Mesothelial cell of epicardium (in vitro differentiated cells): Measurements from ENCODE around the gene RRP1. TPM values are rescaled to one million over a fixed set of nuclear protein-coding genes. Genes with fewer than 3 reads are reported as not detected.
"Not testable (repeated sequence)": the region's sequence is repeated elsewhere in the genome, so short reads cannot be mapped to it uniquely, and the experiment has no call there.

Experiments used
- DNase-seq, 2 experiments: peaks; one replicate each; pipeline ENCODE4 v3.0.0; 2021; ENCODE audit warnings: low spot score in 2 of 2; ENCODE audit not compliant: unreplicated experiment in 2 of 2
- H3K27ac Mint-ChIP-seq: 2 replicates; pipeline ENCODE4 v1.8.0; 2021; ENCODE audit warnings: mixed read lengths
- H3K27me3 Mint-ChIP-seq: 2 replicates; pipeline ENCODE4 v1.8.0; 2021; ENCODE audit warnings: low read depth, mixed read lengths
- H3K36me3 Mint-ChIP-seq: 2 replicates; pipeline ENCODE4 v1.8.0; 2021; ENCODE audit warnings: mixed read lengths
- H3K4me1 Mint-ChIP-seq: 2 replicates; pipeline ENCODE4 v1.8.0; 2021; ENCODE audit warnings: mixed read lengths
- H3K4me3 Mint-ChIP-seq: 2 replicates; pipeline ENCODE4 v1.8.0; 2021; ENCODE audit warnings: mild to moderate bottlenecking, moderate library complexity, mixed read lengths
- H3K9me3 Mint-ChIP-seq: 2 replicates; pipeline ENCODE4 v1.8.0; 2021; ENCODE audit warnings: mixed read lengths
- total RNA-seq: library from RNA; stranded (reverse); gene quantifications from 3 replicates; pipeline ENCODE4 v1.2.1, GENCODE V29; 2021
- TF ChIP-seq, protein P1 (sequence below): fragments of 200-600 bp; sonication (generic); IDR thresholded peaks from one replicate; pipeline ENCODE4 v1.5.0; 2021; ENCODE audit warnings: antibody characterized with exemption; ENCODE audit not compliant: unreplicated experiment

Gene RRP1
- total RNA-seq, 1 donor from 2014 or later = 44.5 TPM

DNA sequence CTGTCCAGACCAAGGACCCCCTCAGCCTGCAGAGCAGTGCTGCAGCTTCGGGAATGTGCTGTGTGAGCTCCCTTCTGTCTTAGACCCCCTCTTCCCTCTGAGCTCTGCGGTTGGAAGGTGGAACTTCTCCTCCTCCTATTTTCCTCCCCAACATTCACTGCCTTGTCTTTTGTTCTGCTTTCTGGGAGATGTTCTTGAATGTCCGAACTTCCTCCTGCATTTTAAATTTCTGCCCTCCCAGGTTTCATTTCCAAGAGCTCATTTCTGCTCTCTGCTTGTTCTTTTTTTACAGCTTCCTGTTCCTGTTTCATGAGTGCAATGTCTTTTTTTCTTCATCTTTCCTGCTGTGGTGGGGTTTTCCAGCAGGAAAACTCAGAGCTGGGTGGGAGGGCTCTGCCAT, 29.3 kb downstream of the RRP1 start:
- no peak overlapping the region for H3K4me3 Mint-ChIP-seq
- H3K27me3 Mint-ChIP-seq = peaks cover 4% of the 10 kb centered on the region
- H3K36me3 Mint-ChIP-seq = no peaks in the 10 kb centered on the region
- DNase-seq = no peak
- peaks cover 4% of the 10 kb centered on the region for H3K4me1 Mint-ChIP-seq
- TF ChIP-seq, protein P1, sequence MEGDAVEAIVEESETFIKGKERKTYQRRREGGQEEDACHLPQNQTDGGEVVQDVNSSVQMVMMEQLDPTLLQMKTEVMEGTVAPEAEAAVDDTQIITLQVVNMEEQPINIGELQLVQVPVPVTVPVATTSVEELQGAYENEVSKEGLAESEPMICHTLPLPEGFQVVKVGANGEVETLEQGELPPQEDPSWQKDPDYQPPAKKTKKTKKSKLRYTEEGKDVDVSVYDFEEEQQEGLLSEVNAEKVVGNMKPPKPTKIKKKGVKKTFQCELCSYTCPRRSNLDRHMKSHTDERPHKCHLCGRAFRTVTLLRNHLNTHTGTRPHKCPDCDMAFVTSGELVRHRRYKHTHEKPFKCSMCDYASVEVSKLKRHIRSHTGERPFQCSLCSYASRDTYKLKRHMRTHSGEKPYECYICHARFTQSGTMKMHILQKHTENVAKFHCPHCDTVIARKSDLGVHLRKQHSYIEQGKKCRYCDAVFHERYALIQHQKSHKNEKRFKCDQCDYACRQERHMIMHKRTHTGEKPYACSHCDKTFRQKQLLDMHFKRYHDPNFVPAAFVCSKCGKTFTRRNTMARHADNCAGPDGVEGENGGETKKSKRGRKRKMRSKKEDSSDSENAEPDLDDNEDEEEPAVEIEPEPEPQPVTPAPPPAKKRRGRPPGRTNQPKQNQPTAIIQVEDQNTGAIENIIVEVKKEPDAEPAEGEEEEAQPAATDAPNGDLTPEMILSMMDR = no peak
- H3K27ac Mint-ChIP-seq = no peak overlapping the region
- H3K9me3 Mint-ChIP-seq = peaks cover 6% of the 10 kb centered on the region

DNA sequence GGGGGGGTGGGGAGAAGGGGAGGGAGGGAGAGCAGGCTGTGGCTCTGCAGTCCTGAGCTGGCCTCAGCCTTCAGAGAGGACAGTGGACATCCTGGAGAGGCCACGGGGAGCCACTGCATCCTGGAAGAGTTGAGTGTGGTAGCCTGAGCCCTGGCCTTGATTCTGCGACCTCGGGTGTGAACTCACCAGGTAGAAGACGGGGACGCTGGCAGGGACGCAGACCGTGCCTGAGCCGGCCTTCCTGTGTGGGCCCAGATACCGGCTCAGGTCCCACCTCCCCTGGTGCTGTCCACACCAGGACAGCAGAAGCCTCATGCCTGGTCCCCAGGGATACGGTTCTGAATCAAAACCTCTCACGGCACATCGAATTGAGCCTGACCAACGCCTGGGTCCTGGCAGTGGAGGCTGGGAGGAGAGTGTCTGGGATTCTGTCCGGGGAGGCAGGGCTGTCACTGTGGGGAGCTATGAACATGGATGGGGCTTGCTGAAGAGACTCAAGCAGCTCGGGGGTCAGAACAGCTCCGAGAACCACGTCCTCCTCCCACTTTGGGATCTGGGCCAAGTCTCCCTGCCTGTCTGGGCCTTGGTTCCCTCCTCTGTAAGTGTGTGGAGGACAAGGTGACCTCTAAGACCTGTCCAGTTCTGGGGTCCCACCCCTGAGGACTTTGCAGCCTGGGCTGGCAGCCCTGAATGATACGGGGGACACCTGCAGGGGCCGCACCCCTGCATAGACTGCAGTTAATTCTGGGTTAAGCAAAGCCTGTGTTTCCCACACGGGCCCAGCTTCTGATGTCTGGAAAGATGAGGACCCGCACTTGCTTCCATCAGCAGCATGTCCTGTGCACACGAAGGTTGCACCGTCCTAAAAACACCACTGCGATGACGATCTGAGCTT, 30.4 kb downstream of the RRP1 start:
- Mint-ChIP-seq H3K9me3 (peaks cover 6% of the 10 kb centered on the region), H3K4me3 (no peak overlapping the region), H3K27me3 (peaks cover 2% of the 10 kb centered on the region), H3K4me1 (peaks cover 2% of the 10 kb centered on the region), H3K27ac (no peak overlapping the region), H3K36me3 (no peaks in the 10 kb centered on the region)
- DNase-seq = no peak
- TF ChIP-seq, protein P1 = no peak

DNA sequence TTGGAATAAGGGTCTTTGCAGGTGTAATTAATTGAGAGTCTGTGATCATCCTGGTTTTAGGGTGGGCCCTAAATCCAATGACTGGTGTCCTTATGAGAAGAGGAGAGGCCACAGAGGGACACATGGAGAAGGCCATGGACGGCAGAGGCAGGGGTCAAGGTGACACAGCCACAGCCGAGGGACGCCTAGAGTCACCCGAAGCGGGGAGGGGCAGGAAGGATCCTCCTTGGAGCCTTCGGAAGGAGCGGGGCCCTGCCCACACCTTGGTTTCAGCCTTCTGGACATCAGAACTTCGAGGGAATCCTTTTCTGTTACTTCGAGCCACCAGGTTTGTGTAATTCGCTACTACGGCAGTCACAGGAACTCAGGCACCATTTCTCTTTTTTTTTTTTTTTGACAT, 31.1 kb downstream of the RRP1 start:
- Mint-ChIP-seq H3K9me3 (peaks cover 6% of the 10 kb centered on the region), H3K27me3 (no peaks in the 10 kb centered on the region), H3K4me1 (no peaks in the 10 kb centered on the region), H3K27ac (no peak overlapping the region), H3K36me3 (no peaks in the 10 kb centered on the region), H3K4me3 (no peak overlapping the region)
- DNase-seq = no peak
- TF ChIP-seq, protein P1 = no peak

- DNase-seq, H3K27ac Mint-ChIP-seq, H3K36me3 Mint-ChIP-seq, H3K4me3 Mint-ChIP-seq, H3K4me1 Mint-ChIP-seq, H3K9me3 Mint-ChIP-seq, H3K27me3 Mint-ChIP-seq: not testable (repeated sequence)
These were observed 32.8 kb downstream of the RRP1 start for GRCh38 chr21:43822166-43822565.

DNA sequence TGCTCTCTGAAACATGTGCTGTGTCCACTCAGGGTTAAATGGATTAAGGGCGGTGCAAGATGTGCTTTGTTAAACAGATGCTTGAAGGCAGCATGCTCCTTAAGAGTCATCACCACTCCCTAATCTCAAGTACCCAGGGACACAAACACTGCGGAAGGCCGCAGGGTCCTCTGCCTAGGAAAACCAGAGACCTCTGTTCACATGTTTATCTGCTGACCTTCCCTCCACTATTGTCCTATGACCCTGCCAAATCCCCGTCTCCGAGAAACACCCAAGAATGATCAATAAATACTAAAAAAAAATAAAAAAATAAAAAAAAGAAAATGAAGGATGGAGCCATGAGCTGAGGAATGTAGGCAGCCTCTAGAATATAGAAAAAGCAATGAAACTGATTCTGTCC, 33.4 kb downstream of the RRP1 start:
- not testable (repeated sequence) for H3K27ac Mint-ChIP-seq, H3K27me3 Mint-ChIP-seq, H3K36me3 Mint-ChIP-seq, H3K4me1 Mint-ChIP-seq, H3K9me3 Mint-ChIP-seq, H3K4me3 Mint-ChIP-seq, DNase-seq

DNA sequence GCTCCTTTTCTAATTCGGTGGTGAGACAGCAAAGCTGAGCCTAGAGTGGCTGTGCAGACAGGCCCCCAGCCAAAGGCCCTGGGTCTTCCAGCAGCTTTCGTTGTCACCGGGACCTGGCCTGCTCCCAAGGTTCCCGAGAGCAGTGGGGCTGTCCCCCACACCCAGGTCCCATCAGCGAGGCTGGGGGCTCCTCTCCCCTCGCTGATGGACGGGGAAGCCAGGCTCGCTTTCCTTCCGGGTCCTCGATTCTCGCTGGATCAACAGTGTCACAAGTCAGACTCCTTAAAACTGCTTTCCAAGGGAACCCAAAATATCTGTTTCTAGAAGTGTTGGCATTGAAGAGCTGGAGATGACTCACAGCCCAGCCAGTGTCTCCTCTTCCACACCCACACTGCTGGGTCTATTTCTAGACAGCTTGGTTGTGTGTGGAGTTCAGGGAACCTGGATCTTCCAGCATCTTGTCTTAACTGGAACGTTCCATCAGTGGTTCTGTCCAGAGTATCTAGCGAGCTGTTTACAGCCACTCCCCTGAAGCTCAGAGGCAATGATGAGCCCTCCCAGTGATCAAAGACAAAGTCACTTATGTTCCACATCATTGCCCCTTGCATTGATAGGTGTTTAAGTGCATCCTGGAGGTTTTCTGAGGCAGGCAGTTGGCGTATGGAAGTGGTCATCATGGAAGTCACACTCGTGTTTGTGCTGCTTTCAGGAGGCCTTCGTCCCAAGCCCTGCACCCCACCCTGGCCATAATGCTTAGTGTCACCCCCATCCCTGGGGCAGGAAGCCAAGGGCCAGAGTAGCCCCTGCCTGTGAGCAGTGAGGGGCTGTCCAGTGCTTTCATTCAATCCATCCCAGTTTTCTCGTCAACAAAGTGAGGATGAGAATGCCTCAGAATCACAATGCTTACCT, 35.2 kb downstream of the RRP1 start:
- Mint-ChIP-seq H3K9me3 (no peaks in the 10 kb centered on the region), H3K4me1 (no peaks in the 10 kb centered on the region), H3K27me3 (peaks cover 6% of the 10 kb centered on the region), H3K4me3 (no peak overlapping the region), H3K36me3 (no peaks in the 10 kb centered on the region), H3K27ac (no peak overlapping the region)
- TF ChIP-seq, protein P1 = no peak
- no peak for DNase-seq
